Lung (tissue), 12 donors: Measurements from ENCODE around the gene DDX51. TPM values are rescaled to one million over a fixed set of nuclear protein-coding genes. Genes with fewer than 3 reads are reported as not detected.
A peak's percentile ranks its signal among the peaks of the same experiment; 100 is the strongest.

Experiments
- ATAC-seq: fragments of 200-7000 bp; cut with Tn5 transposase; one replicate; pipeline ENCODE4 v1.9.1; 2020; ENCODE audit warnings: moderate number of reproducible peaks; ENCODE audit not compliant: insufficient read depth, low FRiP score
- DNase-seq, 3 donors: peaks; one replicate each; pipeline ENCODE4 v3.0.0-alpha.2; 2013 to 2017
- H3K27ac ChIP-seq, 2 donors: one replicate each; pipeline ENCODE4 v1.5.1; 2013; ENCODE audit warnings: mild to moderate bottlenecking in 2 of 2, moderate library complexity in 2 of 2, control low read depth in 1 of 2, inconsistent platforms in 1 of 2, low read depth in 1 of 2, low read length in 1 of 2
- H3K27me3 ChIP-seq, 3 donors: one replicate each; pipeline ENCODE4 v1.5.1; 2013; ENCODE audit warnings: low read length in 2 of 3; ENCODE audit not compliant: control insufficient read depth in 3 of 3, insufficient read depth in 3 of 3
- H3K36me3 ChIP-seq, 4 donors: one replicate each; pipeline ENCODE4 v1.5.1; 2013; ENCODE audit warnings: low read length in 4 of 4, mild to moderate bottlenecking in 1 of 4, moderate library complexity in 1 of 4; ENCODE audit not compliant: control insufficient read depth in 4 of 4, insufficient read depth in 4 of 4
- H3K4me1 ChIP-seq, 5 donors: one replicate each; pipeline ENCODE4 v1.5.1; 2013; ENCODE audit warnings: low read length in 5 of 5, mild to moderate bottlenecking in 2 of 5, moderate library complexity in 1 of 5; ENCODE audit not compliant: control insufficient read depth in 5 of 5, insufficient read depth in 5 of 5
- H3K4me3 ChIP-seq: one replicate; pipeline ENCODE4 v1.5.1; 2013; ENCODE audit warnings: mild to moderate bottlenecking, control low read depth, moderate library complexity
- H3K9ac ChIP-seq, 2 donors: one replicate each; pipeline ENCODE4 v1.5.1; 2013; ENCODE audit warnings: low read length in 2 of 2, control low read depth in 1 of 2; ENCODE audit not compliant: insufficient read depth in 1 of 2
- H3K9me3 ChIP-seq, 4 donors: one replicate each; pipeline ENCODE4 v1.5.1; 2013; ENCODE audit warnings: low read length in 3 of 4, mild to moderate bottlenecking in 1 of 4, moderate library complexity in 1 of 4; ENCODE audit not compliant: control insufficient read depth in 4 of 4, insufficient read depth in 3 of 4
- WGBS, 2 donors: extraction: QIAGEN DNeasy Blood & Tissue Kit; methylation state at CpG; one replicate each; pipeline ENCODE4 v1.1.7; 2013; 5-methylcytosine and 5-hydroxymethylcytosine counted together
- polyA plus RNA-seq, 2 donors: library from polyadenylated mRNA; stranded (reverse); fragments of 200-250 nt; gene quantifications; one replicate each; pipeline ENCODE4 v1.2.1, GENCODE V29; 2013
- total RNA-seq, 2 donors: library from RNA; depleted of rRNA in 1 of 2; stranded (reverse); fragments of >200 nt in 1 of 2; gene quantifications; one replicate each; pipeline ENCODE4 v1.2.1, GENCODE V29; 2014 to 2021
- TF ChIP-seq, protein P1 (sequence below): IDR thresholded peaks from 2 replicates; pipeline ENCODE4 v1.5.1; 2012; ENCODE audit warnings: mild to moderate bottlenecking; ENCODE audit errors: control extremely low read depth, extremely low read depth
- donor health status: control.
- donor health status: control.
- donor health status: Bipolar disorder and iron deficiency.
- donor health status: healthy.
- donor health status: DM: yes; HTN: yes; CAD: no.

The DDX51 gene
- total and polyA plus RNA-seq, 4 donors, result 15.0 to 25.9 (median 17.2) TPM

DNA sequence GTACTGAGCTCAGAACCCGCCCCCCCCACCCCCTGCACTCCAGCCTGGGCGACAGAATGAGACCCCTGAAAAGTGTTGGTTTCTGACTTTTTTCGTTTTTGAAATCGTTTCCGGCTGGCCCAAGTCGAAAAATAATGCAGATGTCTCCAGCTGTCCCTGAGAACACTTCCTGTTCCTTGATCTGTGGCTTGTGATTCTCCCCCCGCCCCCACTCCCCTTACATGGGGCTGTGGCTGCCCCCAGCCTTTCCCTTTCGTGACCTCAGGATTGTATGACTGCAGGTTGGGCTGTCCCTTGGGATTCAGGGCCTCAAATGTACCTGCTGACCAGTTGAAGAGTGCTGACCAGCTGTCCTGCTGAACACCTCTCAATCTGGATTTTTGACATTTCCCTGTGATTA is 34.2 kb upstream of the DDX51 start:
- no peak for ATAC-seq
- H3K4me1 ChIP-seq, result no peaks in the 10 kb centered on the region
- H3K9ac ChIP-seq, result no peak overlapping the region
- TF ChIP-seq, protein P1, sequence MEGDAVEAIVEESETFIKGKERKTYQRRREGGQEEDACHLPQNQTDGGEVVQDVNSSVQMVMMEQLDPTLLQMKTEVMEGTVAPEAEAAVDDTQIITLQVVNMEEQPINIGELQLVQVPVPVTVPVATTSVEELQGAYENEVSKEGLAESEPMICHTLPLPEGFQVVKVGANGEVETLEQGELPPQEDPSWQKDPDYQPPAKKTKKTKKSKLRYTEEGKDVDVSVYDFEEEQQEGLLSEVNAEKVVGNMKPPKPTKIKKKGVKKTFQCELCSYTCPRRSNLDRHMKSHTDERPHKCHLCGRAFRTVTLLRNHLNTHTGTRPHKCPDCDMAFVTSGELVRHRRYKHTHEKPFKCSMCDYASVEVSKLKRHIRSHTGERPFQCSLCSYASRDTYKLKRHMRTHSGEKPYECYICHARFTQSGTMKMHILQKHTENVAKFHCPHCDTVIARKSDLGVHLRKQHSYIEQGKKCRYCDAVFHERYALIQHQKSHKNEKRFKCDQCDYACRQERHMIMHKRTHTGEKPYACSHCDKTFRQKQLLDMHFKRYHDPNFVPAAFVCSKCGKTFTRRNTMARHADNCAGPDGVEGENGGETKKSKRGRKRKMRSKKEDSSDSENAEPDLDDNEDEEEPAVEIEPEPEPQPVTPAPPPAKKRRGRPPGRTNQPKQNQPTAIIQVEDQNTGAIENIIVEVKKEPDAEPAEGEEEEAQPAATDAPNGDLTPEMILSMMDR, result no peak
- H3K4me3 ChIP-seq, result no peak overlapping the region
- peaks cover 0 to 36% (median 0%) of the 10 kb centered on the region in 3 donors for H3K27me3 ChIP-seq
- WGBS, 2 donors, result 8 to 25% methylated on average over 8 of the region's 8 CpGs
- DNase-seq, result peak in 2 of 3 donors; percentile 58 to 70
- H3K27ac ChIP-seq, result no peak overlapping the region
- H3K36me3 ChIP-seq, result no peaks in the 10 kb centered on the region
- H3K9me3 ChIP-seq, result peaks cover 0 to 9% (median 2%) of the 10 kb centered on the region in 4 donors

DNA sequence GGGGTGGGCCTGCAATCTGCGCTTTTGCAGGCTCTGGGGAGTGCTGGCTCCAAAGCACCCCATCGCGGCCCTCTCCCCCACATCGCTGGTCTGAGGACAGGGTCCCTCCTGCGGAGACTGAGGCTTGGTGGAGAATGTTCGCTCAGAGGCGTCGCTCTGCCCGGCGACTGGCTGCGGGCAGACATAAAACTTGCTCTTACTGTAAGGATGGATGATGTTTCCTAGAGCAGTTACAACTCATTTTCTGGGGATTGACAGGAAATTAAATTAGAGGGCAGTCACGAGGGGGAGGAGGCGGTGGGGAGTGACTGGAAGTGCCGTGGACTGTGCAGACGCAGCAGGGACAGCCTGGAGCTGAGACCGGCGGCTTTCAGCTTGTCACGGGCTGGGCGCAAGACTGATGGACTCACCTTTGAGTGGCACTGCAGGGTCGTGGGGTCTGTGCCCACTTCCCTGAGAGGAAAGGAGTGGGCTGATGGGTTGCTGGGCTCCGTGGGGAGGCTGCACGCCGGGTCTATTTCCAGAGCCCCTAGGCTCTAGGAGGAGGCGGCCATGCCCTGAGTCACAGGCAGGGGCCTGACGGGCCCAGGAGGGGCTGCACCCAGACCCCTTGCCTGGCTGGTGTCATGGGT is 32.9 kb upstream of the DDX51 start:
- DNase-seq, result no peak
- TF ChIP-seq, protein P1, result no peak
- H3K27ac ChIP-seq, result no peak overlapping the region
- 78 to 88% methylated on average over 25 of the region's 25 CpGs for WGBS, 2 donors
- no peak overlapping the region for H3K9ac ChIP-seq
- no peaks in the 10 kb centered on the region for H3K36me3 ChIP-seq
- no peaks in the 10 kb centered on the region for H3K4me1 ChIP-seq
- peaks cover 0 to 33% (median 0%) of the 10 kb centered on the region in 3 donors for H3K27me3 ChIP-seq
- no peak overlapping the region for H3K4me3 ChIP-seq
- no peak for ATAC-seq
- H3K9me3 ChIP-seq, result peaks cover 0 to 6% (median 0%) of the 10 kb centered on the region in 4 donors

DNA sequence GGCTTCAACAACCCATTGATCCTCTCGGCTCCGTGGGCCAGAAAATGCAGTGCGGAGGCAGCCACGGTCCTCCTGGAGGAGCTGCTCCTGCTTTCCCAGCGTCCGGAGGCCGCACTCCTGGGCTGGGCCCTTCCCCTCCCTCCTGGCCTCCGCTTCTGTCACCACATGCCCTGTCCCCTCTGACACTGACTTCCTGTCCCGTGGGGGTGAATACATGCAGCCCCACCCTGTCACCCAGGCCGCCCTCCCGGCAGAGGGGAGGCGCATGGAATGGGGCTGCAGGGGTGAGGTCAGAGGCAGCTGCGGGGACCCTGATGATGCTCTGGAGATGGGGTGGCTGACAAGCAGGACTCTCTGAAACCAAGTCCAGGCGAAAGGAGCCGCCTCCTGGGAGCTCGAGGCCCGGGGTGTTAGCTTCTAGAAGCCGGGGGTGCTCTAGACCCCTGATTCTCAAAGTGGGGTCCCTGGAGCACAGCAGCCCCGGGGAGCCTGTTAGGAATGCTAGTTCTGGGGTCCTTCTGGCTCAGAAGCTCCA is 32.3 kb upstream of the DDX51 start:
- ATAC-seq (no peak), DNase-seq (no peak)
- Histone ChIP-seq H3K36me3 (no peaks in the 10 kb centered on the region), H3K4me3 (no peak overlapping the region), H3K27me3 (peaks cover 0 to 34% (median 0%) of the 10 kb centered on the region in 3 donors), H3K9me3 (peaks cover 0 to 6% (median 0%) of the 10 kb centered on the region in 4 donors), H3K27ac (no peak overlapping the region), H3K9ac (no peak overlapping the region), H3K4me1 (no peaks in the 10 kb centered on the region)
- WGBS, 2 donors, result 65 to 71% methylated on average over 19 of the region's 19 CpGs
- TF ChIP-seq, protein P1, result no peak
